Umbilical cord (tissue), 2 donors: ENCODE measurements around the gene OR4K5. TPM values are rescaled to one million over a fixed set of nuclear protein-coding genes. Genes with fewer than 3 reads are reported as not detected.
"Not testable (repeated sequence)": the region's sequence is repeated elsewhere in the genome, so short reads cannot be mapped to it uniquely, and the experiment has no call there.

Experiments used
- DNase-seq: peaks from one replicate; pipeline ENCODE4 v3.0.0-alpha.2; 2015; ENCODE audit warnings: low spot score
- total RNA-seq: library from RNA; depleted of rRNA; stranded (reverse); fragments of >200 nt; gene quantifications from one replicate; pipeline ENCODE4 v1.2.3, GENCODE V29; 2014; ENCODE audit warnings: low replicate concordance; ENCODE audit not compliant: insufficient read depth

Gene OR4K5
- 5.8 TPM for total RNA-seq

- no peak for DNase-seq
These were observed at the start of gene OR4K5 for GRCh38 chr14:19920021-19920657. OR4K5 (plus strand) TSS chr14:19920607; CDS start chr14:19920607, 0 bp downstream.

- DNase-seq: no peak
These were observed 47.2 kb upstream of the OR4K5 start for GRCh38 chr14:19873178-19873577.

- DNase-seq: no peak
These were observed 45.6 kb upstream of the OR4K5 start, which contains the start of gene OR4K2 for GRCh38 chr14:19874842-19875241. OR4K2 (plus strand) TSS chr14:19875142; CDS start chr14:19876268, 1,126 bp downstream.

- no peak for DNase-seq
These were observed 42.3 kb upstream of the OR4K5 start for GRCh38 chr14:19878029-19878642.

GRCh38 chr14:19895282-19895681 lies 25.1 kb upstream of the OR4K5 start:
- DNase-seq: no peak

GRCh38 chr14:19900999-19901398 lies 19.4 kb upstream of the OR4K5 start:
- DNase-seq: no peak

GRCh38 chr14:19902409-19902808 lies 18.0 kb upstream of the OR4K5 start:
- DNase-seq: no peak

GRCh38 chr14:19906665-19907064 lies 13.7 kb upstream of the OR4K5 start:
- DNase-seq: no peak

GRCh38 chr14:19911114-19911513 lies 9.3 kb upstream of the OR4K5 start:
- DNase-seq: no peak

GRCh38 chr14:19917243-19917642 lies 3.2 kb upstream of the OR4K5 start:
- no peak for DNase-seq

GRCh38 chr14:19917955-19918518 lies 2.4 kb upstream of the OR4K5 start:
- no peak for DNase-seq

- no peak for DNase-seq
These were observed 1.7 kb upstream of the OR4K5 start for GRCh38 chr14:19918553-19919264.

- no peak for DNase-seq
These were observed 10.2 kb downstream of the OR4K5 start, which contains the start of gene OR4K1 for GRCh38 chr14:19930617-19931016. OR4K1 (plus strand) TSS chr14:19930917; CDS start chr14:19935667, 4,750 bp downstream.

- DNase-seq: no peak
These were observed 21.3 kb downstream of the OR4K5 start for GRCh38 chr14:19941668-19942067.

GRCh38 chr14:19947413-19948090 lies 27.1 kb downstream of the OR4K5 start:
- DNase-seq: no peak

- no peak for DNase-seq
These were observed 28.8 kb downstream of the OR4K5 start for GRCh38 chr14:19949218-19949617.

GRCh38 chr14:19969735-19970134 lies 49.3 kb downstream of the OR4K5 start:
- not testable (repeated sequence) for DNase-seq
